Measurements from ENCODE around the gene ATOSA. TPM values are rescaled to one million over a fixed set of nuclear protein-coding genes. Genes with fewer than 3 reads are reported as not detected.

ATOSA gene
- total and polyA plus RNA-seq, 2 of the 8 experiments (the other 6 are each of a cell fraction or from before 2014, with no cell fraction given) = 4.6 to 7.9 TPM

DNA sequence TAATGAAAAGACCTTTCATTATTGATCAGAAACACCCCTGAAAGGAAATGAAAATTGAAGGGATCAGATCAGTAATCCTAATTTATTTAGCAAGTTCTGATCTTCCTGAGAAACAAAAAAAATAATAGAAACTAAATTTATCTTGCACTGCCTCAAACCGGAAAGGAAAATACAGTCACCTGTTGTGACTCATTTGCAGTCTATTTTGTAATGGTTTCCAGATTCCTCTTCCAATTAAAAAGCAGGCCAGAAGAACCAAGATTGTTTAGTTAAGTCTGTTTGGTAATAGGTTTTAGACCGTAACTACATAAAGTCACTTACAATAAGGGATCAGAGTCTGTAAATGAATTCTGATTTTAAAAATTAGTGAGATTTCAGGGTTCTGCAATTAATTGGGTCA, 49.7 kb upstream of the ATOSA start (continued):
- TF ChIP-seq RXRA (IDR thresholded peaks at IDR 0.05; ENCODE audit: insufficient read depth, low read depth, low read length) (no peak), KDM4A (IDR thresholded peaks at IDR 0.05; ENCODE audit: low read depth, low read length, severe bottlenecking) (no peak), SAP30 (IDR thresholded peaks at IDR 0.05; ENCODE audit: insufficient read depth, insufficient replicate concordance, low read length) (no peak), CHD1 (IDR thresholded peaks at IDR 0.05; ENCODE audit: low read depth, low read length) (no peak), TAF1 (IDR thresholded peaks at IDR 0.05; ENCODE audit: low read depth, low read length) (no peak)
- TF ChIP-seq, protein P1, sequence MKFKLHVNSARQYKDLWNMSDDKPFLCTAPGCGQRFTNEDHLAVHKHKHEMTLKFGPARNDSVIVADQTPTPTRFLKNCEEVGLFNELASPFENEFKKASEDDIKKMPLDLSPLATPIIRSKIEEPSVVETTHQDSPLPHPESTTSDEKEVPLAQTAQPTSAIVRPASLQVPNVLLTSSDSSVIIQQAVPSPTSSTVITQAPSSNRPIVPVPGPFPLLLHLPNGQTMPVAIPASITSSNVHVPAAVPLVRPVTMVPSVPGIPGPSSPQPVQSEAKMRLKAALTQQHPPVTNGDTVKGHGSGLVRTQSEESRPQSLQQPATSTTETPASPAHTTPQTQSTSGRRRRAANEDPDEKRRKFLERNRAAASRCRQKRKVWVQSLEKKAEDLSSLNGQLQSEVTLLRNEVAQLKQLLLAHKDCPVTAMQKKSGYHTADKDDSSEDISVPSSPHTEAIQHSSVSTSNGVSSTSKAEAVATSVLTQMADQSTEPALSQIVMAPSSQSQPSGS (IDR thresholded peaks at IDR 0.05; ENCODE audit: low read length) = no peak

Measured in H1 (cell line).